Caco-2 (cell line): ENCODE data around the gene AKR1C8. TPM values are rescaled to one million over a fixed set of nuclear protein-coding genes. Genes with fewer than 3 reads are reported as not detected.
"Not testable (repeated sequence)": the region's sequence is repeated elsewhere in the genome, so short reads cannot be mapped to it uniquely, and the experiment has no call there.

Experiments
- BruUV-seq: library from RNA; stranded (reverse); fragments of 400-500 nt; replicated peaks from 2 replicates; lab custom pipeline; 2021; lab: Mats Ljungman, UMichigan
- CTCF ChIA-PET: fragments of 300-600 bp; sonication (Branson Sonifier 250); formaldehyde crosslinking; loops from one replicate; lab custom pipeline; 2022; ENCODE audit warnings: antibody characterized with exemption; lab: Charles Lee
- POLR2A ChIA-PET: fragments of 300-600 bp; sonication (Branson Sonifier 250); formaldehyde crosslinking; loops from one replicate; lab custom pipeline; 2022; ENCODE audit warnings: antibody characterized with exemption; lab: Charles Lee
- DNase-seq, 2 experiments: peaks; one replicate each; pipeline versions ENCODE4 v3.0.0 to v3.0.0-alpha.2; 2020 to 2022
- H3K27me3 ChIP-seq: replicated peaks from 2 replicates; pipeline ENCODE4 v1.6.0; 2011; ENCODE audit warnings: low read length; ENCODE audit not compliant: control insufficient read depth, insufficient read depth
- H3K36me3 ChIP-seq: 2 replicates; pipeline ENCODE4 v1.5.1; 2011; ENCODE audit warnings: low read length; ENCODE audit not compliant: control insufficient read depth, insufficient read depth
- H3K4me1 ChIP-seq: fragments of 250-450 bp; sonication (Bioruptor Pico); 2 replicates; pipeline ENCODE4 v1.5.1; 2020; ENCODE audit warnings: mild to moderate bottlenecking
- H3K4me3 ChIP-seq: 2 replicates; pipeline ENCODE4 v1.5.1; 2011; ENCODE audit warnings: low read depth, mild to moderate bottlenecking, control low read depth, low read length
- H3K9me3 ChIP-seq: fragments of 250-450 bp; sonication (Bioruptor Pico); 2 replicates; pipeline ENCODE4 v1.5.1; 2020; ENCODE audit warnings: mild to moderate bottlenecking, moderate library complexity
- H3K27ac Mint-ChIP-seq: one replicate; pipeline ENCODE4 v1.8.0; 2022; ENCODE audit warnings: mixed read lengths; ENCODE audit not compliant: unreplicated experiment
- H3K27me3 Mint-ChIP-seq: one replicate; pipeline ENCODE4 v1.8.0; 2022; ENCODE audit warnings: mixed read lengths; ENCODE audit not compliant: insufficient read depth, unreplicated experiment
- H3K36me3 Mint-ChIP-seq: one replicate; pipeline ENCODE4 v1.8.0; 2022; ENCODE audit warnings: mild to moderate bottlenecking, mixed read lengths; ENCODE audit not compliant: insufficient read depth, unreplicated experiment
- H3K4me1 Mint-ChIP-seq: one replicate; pipeline ENCODE4 v1.8.0; 2022; ENCODE audit warnings: low read depth, mixed read lengths; ENCODE audit not compliant: unreplicated experiment
- H3K4me3 Mint-ChIP-seq: one replicate; pipeline ENCODE4 v1.8.0; 2022; ENCODE audit warnings: mild to moderate bottlenecking, moderate library complexity, mixed read lengths; ENCODE audit not compliant: unreplicated experiment
- H3K9me3 Mint-ChIP-seq: one replicate; pipeline ENCODE4 v1.8.0; 2022; ENCODE audit warnings: mixed read lengths; ENCODE audit not compliant: unreplicated experiment
- intact Hi-C: fragments of 100-400 bp; cut with micrococcal nuclease; formaldehyde crosslinking; loops from one replicate; pipeline ENCODE4 v1.10.0; 2022; ENCODE audit not compliant: unreplicated experiment
- total RNA-seq: library from RNA; stranded (reverse); gene quantifications from 2 replicates; pipeline ENCODE4 v1.2.3, GENCODE V29; 2022
- TF ChIP-seq, protein P1 (sequence below), 2 experiments: fragments of 200-600 bp in 1 of 2; IDR thresholded peaks; 1 replicate in 1 of 2; 2 replicates in 1 of 2; pipeline versions ENCODE4 v1.5.1 to v1.8.0; 2011 to 2022; ENCODE audit warnings: antibody characterized with exemption in 1 of 2, control low read depth in 1 of 2, inconsistent platforms in 1 of 2, low read depth in 1 of 2, low read length in 1 of 2, mild to moderate bottlenecking in 1 of 2, moderate library complexity in 1 of 2; ENCODE audit not compliant: insufficient read depth in 1 of 2, severe bottlenecking in 1 of 2, unreplicated experiment in 1 of 2

The AKR1C8 gene
- total RNA-seq, 1 experiment from 2014 or later: not detected

GRCh38 chr10:5233324-5233723 lies 48.4 kb upstream of the AKR1C8 start:
- no peaks in the 10 kb centered on the region for H3K27me3 Mint-ChIP-seq
- H3K27ac Mint-ChIP-seq: no peak overlapping the region
- TF ChIP-seq, protein P1, sequence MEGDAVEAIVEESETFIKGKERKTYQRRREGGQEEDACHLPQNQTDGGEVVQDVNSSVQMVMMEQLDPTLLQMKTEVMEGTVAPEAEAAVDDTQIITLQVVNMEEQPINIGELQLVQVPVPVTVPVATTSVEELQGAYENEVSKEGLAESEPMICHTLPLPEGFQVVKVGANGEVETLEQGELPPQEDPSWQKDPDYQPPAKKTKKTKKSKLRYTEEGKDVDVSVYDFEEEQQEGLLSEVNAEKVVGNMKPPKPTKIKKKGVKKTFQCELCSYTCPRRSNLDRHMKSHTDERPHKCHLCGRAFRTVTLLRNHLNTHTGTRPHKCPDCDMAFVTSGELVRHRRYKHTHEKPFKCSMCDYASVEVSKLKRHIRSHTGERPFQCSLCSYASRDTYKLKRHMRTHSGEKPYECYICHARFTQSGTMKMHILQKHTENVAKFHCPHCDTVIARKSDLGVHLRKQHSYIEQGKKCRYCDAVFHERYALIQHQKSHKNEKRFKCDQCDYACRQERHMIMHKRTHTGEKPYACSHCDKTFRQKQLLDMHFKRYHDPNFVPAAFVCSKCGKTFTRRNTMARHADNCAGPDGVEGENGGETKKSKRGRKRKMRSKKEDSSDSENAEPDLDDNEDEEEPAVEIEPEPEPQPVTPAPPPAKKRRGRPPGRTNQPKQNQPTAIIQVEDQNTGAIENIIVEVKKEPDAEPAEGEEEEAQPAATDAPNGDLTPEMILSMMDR (IDR thresholded peaks at IDR 0.05; ENCODE audit: insufficient read depth in 1 of 2, low read depth in 1 of 2, low read length in 1 of 2, severe bottlenecking in 1 of 2, unreplicated experiment in 1 of 2): no peak
- Histone ChIP-seq H3K36me3 (no peaks in the 10 kb centered on the region; the same call in 1 of the 2 replicates), H3K4me1 (no peaks in the 10 kb centered on the region; the same call in 1 of the 2 replicates), H3K9me3 (0 out of 2 replicates have a peak, but pooled peaks cover 3% of the 10 kb centered on the region), H3K4me3 (no peak overlapping the region), H3K27me3 (no peaks in the 10 kb centered on the region)
- ChIA-PET CTCF (no interaction called here), POLR2A (no interaction called here)
- peaks cover 42% of the 10 kb centered on the region for H3K9me3 Mint-ChIP-seq
- H3K4me1 Mint-ChIP-seq: no peaks in the 10 kb centered on the region
- DNase-seq: no peak
- BruUV-seq: no TSS peak
- intact Hi-C loops: loop anchor here (1.0 kb wide), 1 partner anchor 31 kb away; no protein-coding TSS in a partner anchor
- no peak overlapping the region for H3K4me3 Mint-ChIP-seq
- H3K36me3 Mint-ChIP-seq: no peaks in the 10 kb centered on the region

DNA sequence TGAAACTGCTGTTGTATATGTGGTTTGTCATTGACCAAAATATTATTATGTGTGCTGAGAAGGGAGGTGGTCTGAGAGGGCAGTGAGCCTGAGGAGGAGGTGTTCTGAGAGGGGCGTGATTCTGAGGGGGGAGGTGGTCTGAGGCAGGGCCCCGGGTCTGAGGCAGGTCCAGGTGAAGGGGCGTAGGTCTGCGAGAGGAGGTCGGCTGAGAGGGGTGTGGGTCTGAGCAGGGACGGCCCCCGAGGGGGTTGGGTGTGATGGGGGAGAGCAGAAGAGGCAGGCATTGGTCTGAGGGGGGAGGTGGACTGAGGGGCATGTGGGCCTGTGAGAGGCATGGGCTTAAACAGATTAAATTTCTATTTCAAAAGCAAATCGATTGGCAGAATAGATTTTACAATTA lies 44.1 kb upstream of the AKR1C8 start:
- no TSS peak for BruUV-seq
- intact Hi-C loops: no loop called here
- no peaks in the 10 kb centered on the region for H3K9me3 ChIP-seq
- no peaks in the 10 kb centered on the region for H3K27me3 Mint-ChIP-seq
- CTCF ChIA-PET: no interaction called here
- H3K36me3 Mint-ChIP-seq: no peaks in the 10 kb centered on the region
- H3K4me1 ChIP-seq: no peaks in the 10 kb centered on the region; the same call in 1 of the 2 replicates
- no peak overlapping the region for H3K27ac Mint-ChIP-seq
- no peak overlapping the region for H3K4me3 ChIP-seq
- no peaks in the 10 kb centered on the region for H3K27me3 ChIP-seq
- no peaks in the 10 kb centered on the region for H3K4me1 Mint-ChIP-seq
- POLR2A ChIA-PET: no interaction called here
- H3K9me3 Mint-ChIP-seq: peaks cover 40% of the 10 kb centered on the region
- H3K36me3 ChIP-seq: no peaks in the 10 kb centered on the region
- TF ChIP-seq, protein P1 (IDR thresholded peaks at IDR 0.05; ENCODE audit: insufficient read depth in 1 of 2, low read depth in 1 of 2, low read length in 1 of 2, severe bottlenecking in 1 of 2, unreplicated experiment in 1 of 2): no peak
- DNase-seq: no peak
- no peak overlapping the region for H3K4me3 Mint-ChIP-seq

DNA sequence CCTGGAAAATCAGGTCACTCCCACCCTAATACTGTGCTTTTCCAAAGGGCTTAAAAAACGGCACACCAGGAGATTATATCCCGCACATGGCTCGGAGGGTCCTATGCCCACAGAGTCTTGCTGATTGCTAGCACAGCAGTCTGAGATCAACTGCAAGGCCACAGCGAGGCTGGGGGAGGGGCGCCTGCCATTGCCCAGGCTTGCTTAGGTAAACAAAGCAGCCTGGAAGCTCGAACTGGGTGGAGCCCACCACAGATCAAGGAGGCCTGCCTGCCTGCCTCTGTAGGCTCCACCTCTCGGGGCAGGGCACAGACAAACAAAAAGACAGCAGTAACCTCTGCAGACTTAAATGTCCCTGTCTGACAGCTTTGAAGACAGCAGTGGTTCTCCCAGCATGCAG lies 38.0 kb upstream of the AKR1C8 start:
- H3K36me3 ChIP-seq, H3K4me3 ChIP-seq, H3K27me3 ChIP-seq, BruUV-seq, H3K4me1 Mint-ChIP-seq, intact Hi-C loops, POLR2A ChIA-PET, CTCF ChIA-PET, H3K36me3 Mint-ChIP-seq, H3K27me3 Mint-ChIP-seq, H3K27ac Mint-ChIP-seq, H3K4me3 Mint-ChIP-seq, H3K4me1 ChIP-seq: not testable (repeated sequence)
- peaks cover 13% of the 10 kb centered on the region for H3K9me3 ChIP-seq
- peaks cover 35% of the 10 kb centered on the region for H3K9me3 Mint-ChIP-seq
- DNase-seq: peak; percentile 32 to 53

DNA sequence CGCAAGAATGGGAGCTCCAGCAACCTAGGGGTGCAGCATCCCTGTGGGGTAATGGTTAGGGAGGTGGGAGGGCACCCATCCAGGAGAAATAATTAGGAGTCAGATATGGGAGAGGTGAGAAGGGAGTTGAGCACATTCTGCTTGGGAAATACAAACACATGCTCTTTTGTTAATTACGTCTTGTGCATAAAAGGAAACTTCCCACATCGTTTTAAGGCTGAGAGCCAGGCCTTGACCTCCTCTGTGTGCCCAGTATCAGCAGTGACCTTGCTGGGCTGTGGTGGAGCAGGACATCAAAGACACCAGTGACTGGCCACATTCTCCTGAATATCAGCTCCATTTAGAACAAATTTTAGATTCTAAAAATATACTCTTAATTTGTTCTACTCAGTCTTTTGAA lies 34.3 kb upstream of the AKR1C8 start:
- Histone ChIP-seq H3K36me3 (no peaks in the 10 kb centered on the region), H3K4me3 (no peak overlapping the region), H3K9me3 (peaks cover 13% of the 10 kb centered on the region), H3K27me3 (no peaks in the 10 kb centered on the region), H3K4me1 (peaks cover 5% of the 10 kb centered on the region; the same call in 1 of the 2 replicates)
- BruUV-seq: no TSS peak
- Mint-ChIP-seq H3K9me3 (peaks cover 29% of the 10 kb centered on the region), H3K36me3 (no peaks in the 10 kb centered on the region), H3K4me3 (no peak overlapping the region), H3K27ac (no peak overlapping the region), H3K4me1 (no peaks in the 10 kb centered on the region), H3K27me3 (no peaks in the 10 kb centered on the region)
- intact Hi-C loops: no loop called here
- ChIA-PET CTCF (no interaction called here), POLR2A (no interaction called here)
- TF ChIP-seq, protein P1 (IDR thresholded peaks at IDR 0.05; ENCODE audit: insufficient read depth in 1 of 2, low read depth in 1 of 2, low read length in 1 of 2, severe bottlenecking in 1 of 2, unreplicated experiment in 1 of 2): no peak
- no peak for DNase-seq
